ENCODE results near the gene TMEM81.

- no peak for TF ChIP-seq POLR2A (IDR thresholded peaks at IDR 0.05; ENCODE audit: low read depth, low read length)
- no peak for TF ChIP-seq POLR2AphosphoS5 (IDR thresholded peaks at IDR 0.05; ENCODE audit: low read depth, low read length)
- TF ChIP-seq TAF1 (IDR thresholded peaks at IDR 0.05; ENCODE audit: low read depth, low read length): no peak
- no peak for TF ChIP-seq SPI1 (IDR thresholded peaks at IDR 0.05; ENCODE audit: low read depth, low read length)
- no peak for TF ChIP-seq PAX5 (IDR thresholded peaks at IDR 0.05; ENCODE audit: insufficient read depth, low read length, severe bottlenecking)
- no peak for TF ChIP-seq POU2F2 (IDR thresholded peaks at IDR 0.05; ENCODE audit: low read depth, low read length)
Measured at GRCh38 chr1:205071801-205072200, 12.5 kb downstream of the TMEM81 start.

Measured in GM12891 (cell line).